K562 (cell line): ENCODE measurements around the gene TDRD10. TPM values are rescaled to one million over a fixed set of nuclear protein-coding genes. Genes with fewer than 3 reads are reported as not detected.

ENCODE experiments used
- ATAC-seq: fragments of 200-7000 bp; cut with Tn5 transposase; 3 replicates; pipeline ENCODE4 v1.9.1; 2020; ENCODE audit warnings: moderate library complexity
- BruUV-seq: library from RNA; stranded (reverse); fragments of 400-500 nt; replicated peaks from 2 replicates; lab custom pipeline; 2021; lab: Mats Ljungman, UMichigan
- CTCF ChIA-PET: fragments of 300-600 bp; formaldehyde crosslinking; extraction: SDS; loops from one replicate; lab custom pipeline; 2021; ENCODE audit warnings: low intra/inter-chr PET ratio; lab: Yijun Ruan, JAX
- POLR2A ChIA-PET: fragments of 300-600, 350-650 bp; sonication (Branson Sonifier 250); formaldehyde crosslinking; extraction: SDS; loops from one replicate; lab custom pipeline; 2021; ENCODE audit warnings: antibody characterized with exemption, inconsistent platforms; lab: Yijun Ruan, JAX
- DNase-seq, 4 experiments: peaks; one replicate each; pipeline versions ENCODE4 v3.0.0 to v3.0.0-alpha.2; 2011 to 2018; ENCODE audit warnings: low spot score in 3 of 4, mixed read lengths in 3 of 4; ENCODE audit errors: extremely low read depth in 1 of 4
- FAIRE-seq: peaks from 2 replicates; lab custom pipeline; 2011; peaks lifted over from hg19 to GRCh38; lab: Jason Lieb, UNC
- H2AFZ ChIP-seq: 2 replicates; pipeline ENCODE4 v1.6.0; 2011; ENCODE audit warnings: low read depth, low read length, control low read depth, inconsistent platforms
- H3K27ac ChIP-seq: fragments of 200-600 bp; 3 replicates; pipeline ENCODE4 v1.8.0; 2011; ENCODE audit warnings: low read depth, mild to moderate bottlenecking, control low read depth, inconsistent platforms, low read length, moderate library complexity, mixed read lengths; ENCODE audit errors: extremely low read depth
- H3K27me3 ChIP-seq, 2 experiments: fragments of 300-600 bp in 1 of 2; 2 replicates in 1 of 2; 3 replicates in 1 of 2; pipeline versions ENCODE4 v1.6.0 to v1.8.0; 2011; ENCODE audit warnings: inconsistent platforms in 2 of 2, low read length in 2 of 2, mild to moderate bottlenecking in 1 of 2, mixed read lengths in 1 of 2, moderate library complexity in 1 of 2; ENCODE audit not compliant: control insufficient read depth in 2 of 2, insufficient read depth in 2 of 2
- H3K36me3 ChIP-seq: fragments of 300-600 bp; 3 replicates; pipeline ENCODE4 v1.8.0; 2011; ENCODE audit warnings: mild to moderate bottlenecking, low read length, inconsistent platforms; ENCODE audit not compliant: control insufficient read depth, insufficient read depth
- H3K4me1 ChIP-seq, 2 experiments: fragments of 200-600 bp in 1 of 2; replicated peaks in 1 of 2; 2 replicates in 1 of 2; 3 replicates in 1 of 2; pipeline versions ENCODE4 v1.5.1 to v1.8.0; 2011; ENCODE audit warnings: inconsistent platforms in 2 of 2, low read length in 2 of 2, mild to moderate bottlenecking in 1 of 2, mixed read lengths in 1 of 2, moderate library complexity in 1 of 2; ENCODE audit not compliant: control insufficient read depth in 2 of 2, insufficient read depth in 2 of 2
- H3K4me2 ChIP-seq: 2 replicates; pipeline ENCODE4 v1.6.1; 2011; ENCODE audit warnings: low read length, control low read depth, inconsistent platforms, mixed read lengths; ENCODE audit not compliant: insufficient read depth
- H3K4me3 ChIP-seq: fragments of 200-600 bp; sonication (generic), shearing (Covaris generic); 2 replicates; pipeline ENCODE4 v1.5.1; 2016; ENCODE audit warnings: control low read depth, inconsistent platforms
- H3K79me2 ChIP-seq: fragments of 200-600 bp; 3 replicates; pipeline ENCODE4 v1.8.0; 2011; ENCODE audit warnings: low read length, inconsistent platforms; ENCODE audit not compliant: control insufficient read depth, insufficient read depth
- H3K9ac ChIP-seq, 2 experiments: 2 replicates each; pipeline versions ENCODE4 v1.6.0 to v1.6.1; 2011; ENCODE audit warnings: low read depth in 2 of 2, low read length in 2 of 2, control low read depth in 1 of 2, inconsistent platforms in 1 of 2, mild to moderate bottlenecking in 1 of 2, mixed read lengths in 1 of 2; ENCODE audit not compliant: insufficient read depth in 1 of 2
- H3K9me1 ChIP-seq: one replicate; pipeline ENCODE4 v1.6.0; 2011; ENCODE audit warnings: inconsistent platforms, mild to moderate bottlenecking, low read length, moderate library complexity; ENCODE audit not compliant: control insufficient read depth, insufficient read depth
- H3K9me3 ChIP-seq: replicated peaks from 2 replicates; pipeline ENCODE4 v1.5.1; 2011; ENCODE audit warnings: low read depth, low read length, inconsistent platforms; ENCODE audit not compliant: control insufficient read depth, insufficient read depth
- H4K20me1 ChIP-seq: replicated peaks from 2 replicates; pipeline ENCODE4 v1.6.1; 2011; ENCODE audit warnings: low read length, inconsistent platforms, mixed read lengths; ENCODE audit not compliant: control insufficient read depth, insufficient read depth
- CCAR2 ChIP-seq: fragments of 200-400 bp; formaldehyde crosslinking; IDR thresholded peaks from 2 replicates; pipeline ENCODE4 v1.6.1; 2017; ENCODE audit warnings: mild to moderate bottlenecking, low read depth, low read length
- E2F3 ChIP-seq: fragments of 250-450 bp; sonication (Bioruptor Pico); IDR thresholded peaks from 2 replicates; pipeline ENCODE4 v1.4.0; 2020; ENCODE audit warnings: mild to moderate bottlenecking
- IFI16 ChIP-seq: fragments of 250-450 bp; sonication (Bioruptor Pico); IDR thresholded peaks from 2 replicates; pipeline ENCODE4 v2.1.2; 2022; ENCODE audit warnings: mild to moderate bottlenecking, inconsistent platforms
- MTA3 ChIP-seq: fragments of 450-650 bp; formaldehyde crosslinking; IDR thresholded peaks from 2 replicates; pipeline ENCODE4 v1.6.1; 2017; ENCODE audit warnings: mild to moderate bottlenecking, borderline replicate concordance
- NFE2 ChIP-seq: IDR thresholded peaks from 2 replicates; pipeline ENCODE4 v1.6.1; 2014; ENCODE audit warnings: antibody characterized with exemption, low read depth
- NR0B1 ChIP-seq: fragments of 450-650 bp; IDR thresholded peaks from one replicate; pipeline ENCODE4 v1.6.1; 2018; ENCODE audit warnings: mild to moderate bottlenecking, moderate library complexity; ENCODE audit not compliant: partially characterized antibody
- PCBP2 ChIP-seq: fragments of 200-400 bp; formaldehyde crosslinking; IDR thresholded peaks from 2 replicates; pipeline ENCODE4 v1.6.1; 2018; ENCODE audit warnings: low read length, low read depth, mild to moderate bottlenecking, moderate library complexity; ENCODE audit not compliant: poor library complexity, severe bottlenecking
- RBM14 ChIP-seq: fragments of 200-400 bp; formaldehyde crosslinking; IDR thresholded peaks from 2 replicates; pipeline ENCODE4 v1.6.1; 2018; ENCODE audit warnings: low read depth, mild to moderate bottlenecking, low read length, moderate library complexity, borderline replicate concordance; ENCODE audit not compliant: insufficient read depth
- RFX7 ChIP-seq: fragments of 250-450 bp; sonication (Bioruptor Pico); IDR thresholded peaks from 2 replicates; pipeline ENCODE4 v1.5.1; 2021; ENCODE audit warnings: mild to moderate bottlenecking
- ZBTB33 ChIP-seq: sonication (generic); formaldehyde crosslinking; IDR thresholded peaks from 2 replicates; pipeline ENCODE4 v1.8.1; 2023; ENCODE audit warnings: mild to moderate bottlenecking, missing genetic modification reagents
- ZNF609 ChIP-seq: sonication (generic); formaldehyde crosslinking; IDR thresholded peaks from 2 replicates; pipeline ENCODE4 v1.8.1; 2023; ENCODE audit warnings: missing genetic modification reagents, mild to moderate bottlenecking, borderline replicate concordance
- ZNF668 ChIP-seq: fragments of 250-450 bp; sonication (Bioruptor Pico); IDR thresholded peaks from 2 replicates; pipeline ENCODE4 v1.8.0; 2022; ENCODE audit warnings: mild to moderate bottlenecking, inconsistent platforms
- in situ Hi-C: fragments of 300-500 bp; cut with MboI; formaldehyde crosslinking; loops from 4 replicates; pipeline ENCODE4 v1.15.0; 2018; ENCODE audit warnings: inconsistent platforms, mixed read lengths
- intact Hi-C: fragments of 100-400 bp; cut with micrococcal nuclease; formaldehyde crosslinking; loops from 2 replicates; pipeline ENCODE4 v1.14.2; 2022
- polyA plus RNA-seq, 8 experiments: library from polyadenylated mRNA; depleted of rRNA in 4 of 8; stranded (reverse) in 5 of 8; unstranded in 3 of 8; fragments of >200 nt; fragmentation: Nextera tagmentation in 2 of 8; fragmentation: Illumina TruSeq in 1 of 8; extraction: Ambion mirVana in 2 of 8; extraction: Trizol in 1 of 8; gene quantifications; 2 replicates each; pipeline versions ENCODE4 v1.2.1 to v1.2.3, GENCODE V29; 2011 to 2014; ENCODE audit warnings: inconsistent platforms in 1 of 8, missing spikeins in 1 of 8
- total RNA-seq, 7 experiments: library from RNA; depleted of rRNA in 6 of 7; stranded (reverse); fragments of >200 nt in 6 of 7; fragmentation: Illumina TruSeq in 2 of 7; extraction: Trizol in 2 of 7; gene quantifications; 2 replicates each; pipeline versions ENCODE4 v1.2.1 to v1.2.3, GENCODE V29; 2011 to 2021; ENCODE audit warnings: low replicate concordance in 1 of 7

The TDRD10 gene
- total and polyA plus RNA-seq, 9 of the 15 experiments (the other 6 are each of a cell fraction or from before 2014, with no cell fraction given), result not detected

- TF ChIP-seq ZBTB33 (CRISPR knock-in tag), result no peak
- no peak for TF ChIP-seq RBM14
- no peak for TF ChIP-seq NFE2
- no peak for TF ChIP-seq PCBP2
- TF ChIP-seq, all 486 proteins: peak for 3
These were observed 89.2 kb downstream of the TDRD10 start (continued) for GRCh38 chr1:154591206-154591605.

- no TSS peak for BruUV-seq
- Histone ChIP-seq H2AFZ (no peak overlapping the region), H3K9me1 (no peaks in the 10 kb centered on the region), H3K4me1 (peaks cover 0 to 10% of the 10 kb centered on the region in 2 experiments; a peak in 3 of 5 replicates), H3K9me3 (no peaks in the 10 kb centered on the region), H3K36me3 (peaks cover 94% of the 10 kb centered on the region), H3K9ac (no peak overlapping the region), H3K79me2 (0 out of 3 replicates have a peak, but pooled peaks cover 2% of the 10 kb centered on the region), H3K27ac (no peak overlapping the region), H3K4me2 (no peak overlapping the region), H3K4me3 (no peak overlapping the region), H3K27me3 (no peaks in the 10 kb centered on the region), H4K20me1 (no peaks in the 10 kb centered on the region)
- ATAC-seq (peak; percentile 48; the same call in 2 of the 3 replicates), FAIRE-seq (no peak), DNase-seq (peak in 1 of 4 experiments; percentile 18)
- intact Hi-C loops, result loop anchor here (1.0 kb wide), 1 partner anchor 34 kb away; no protein-coding TSS in a partner anchor
- ChIA-PET CTCF (no interaction called here), POLR2A (interaction anchor here (0.7 to 2.7 kb wide), 5 partner anchors 11 to 414 kb away, joined by 3 to 9 read pairs (median 3); no protein-coding TSS in a partner anchor)
- in situ Hi-C loops, result no loop called here
- TF ChIP-seq IFI16 (CRISPR knock-in tag), result no peak
- TF ChIP-seq MTA3, result no peak
- TF ChIP-seq ZNF668, result no peak
- TF ChIP-seq NR0B1, result no peak
- TF ChIP-seq ZNF609 (CRISPR knock-in tag), result no peak
- TF ChIP-seq RFX7 (CRISPR knock-in tag), result no peak
- no peak for TF ChIP-seq CCAR2
- no peak for TF ChIP-seq E2F3 (CRISPR knock-in tag)
These were observed 91.4 kb downstream of the TDRD10 start for GRCh38 chr1:154593390-154593789.
